ENCODE data around the gene KLC3. TPM values are rescaled to one million over a fixed set of nuclear protein-coding genes. Genes with fewer than 3 reads are reported as not detected.

The KLC3 gene
- total RNA-seq, 1 experiment from 2014 or later, result 4.8 TPM

DNA sequence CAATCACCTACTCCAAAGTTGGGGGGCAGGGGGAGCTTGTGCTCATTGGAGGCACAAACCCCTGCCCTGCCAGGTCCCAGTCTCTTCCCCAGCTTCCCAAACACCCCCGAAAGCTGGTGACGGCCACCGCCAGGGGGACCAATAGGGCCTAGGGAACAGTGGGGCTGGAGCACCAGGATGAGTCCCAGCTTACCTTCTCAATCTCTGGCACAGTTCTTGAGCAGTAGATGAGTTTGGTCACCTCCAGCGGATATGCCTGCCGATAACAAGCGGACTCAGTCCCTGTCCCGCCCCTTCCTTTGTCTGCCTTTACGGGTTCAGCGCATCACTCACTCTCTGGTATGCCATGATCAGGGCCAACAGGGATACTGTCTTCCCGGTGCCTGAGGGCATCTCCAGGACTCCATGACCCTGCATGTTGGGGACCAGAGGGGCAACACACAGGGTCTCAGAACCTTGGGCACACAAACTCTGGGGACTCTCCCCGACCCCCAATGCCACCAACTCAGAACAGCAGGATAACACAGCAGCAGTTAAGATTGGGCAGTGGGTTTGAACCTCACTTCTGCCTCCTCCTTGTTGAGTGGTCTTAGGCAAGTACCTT lies 28.3 kb downstream of the KLC3 start:
- Mint-ChIP-seq H3K9me3 (no peaks in the 10 kb centered on the region), H3K4me3 (peak overlapping the region; percentile 60 to 79), H3K27ac (peak overlapping the region in 2 of 3 experiments; percentile 75 to 81; a peak in 4 of 7 replicates), H3K36me3 (ENCODE audit: insufficient read depth in 1 of 3, low read depth in 3 of 3) (peaks cover 16 to 29% (median 28%) of the 10 kb centered on the region in 3 experiments; a peak in 6 of 7 replicates), H3K27me3 (ENCODE audit: low read depth) (no peaks in the 10 kb centered on the region), H3K4me1 (peaks cover 7 to 16% of the 10 kb centered on the region in 2 experiments)
- Histone ChIP-seq H2BK20ac (ENCODE audit: low read depth, low read length, poor library complexity, severe bottlenecking) (no peak overlapping the region), H2BK15ac (ENCODE audit: low read depth, low read length) (no peak overlapping the region), H2BK120ac (ENCODE audit: low read depth, low read length, poor library complexity, severe bottlenecking) (no peak overlapping the region), H3K4ac (ENCODE audit: low read depth, low read length) (no peak overlapping the region), H3K4me1 (ENCODE audit: insufficient read depth, low read length) (peaks cover 4% of the 10 kb centered on the region; the same call in 1 of the 2 replicates), H4K20me1 (ENCODE audit: control insufficient read depth, insufficient read depth, insufficient read length) (no peaks in the 10 kb centered on the region), H3K4me2 (ENCODE audit: insufficient read depth, insufficient read length, low read length) (peak overlapping the region; percentile 6), H4K91ac (ENCODE audit: insufficient read length, low read depth, low read length) (no peak overlapping the region), H3K23me2 (ENCODE audit: insufficient read length, low read depth, low read length, poor library complexity, severe bottlenecking) (no peaks in the 10 kb centered on the region), H3K27ac (ENCODE audit: insufficient read length, low read depth, low read length) (no peak overlapping the region), H4K5ac (ENCODE audit: insufficient read length, low read depth, low read length) (no peak overlapping the region), H3K18ac (ENCODE audit: insufficient read length, low read depth, low read length) (no peak overlapping the region), H3K79me1 (ENCODE audit: insufficient read depth, low read depth, low read length, poor library complexity, severe bottlenecking) (peaks cover 3% of the 10 kb centered on the region), H3T11ph (ENCODE audit: low read length) (no peak overlapping the region), H3K27me3 (ENCODE audit: insufficient read depth, low read length) (no peaks in the 10 kb centered on the region), H3K23ac (ENCODE audit: insufficient read length, low read depth, low read length) (no peak overlapping the region), H3K79me2 (ENCODE audit: insufficient read depth, low read length) (no peaks in the 10 kb centered on the region; the same call in 1 of the 2 replicates), H2AK5ac (ENCODE audit: insufficient read length, low read length) (no peak overlapping the region), H3K9me3 (ENCODE audit: control insufficient read depth, low read depth, low read length) (no peaks in the 10 kb centered on the region), H2BK12ac (ENCODE audit: insufficient read length, low read depth, low read length) (no peak overlapping the region), H3K9ac (ENCODE audit: extremely low read depth, insufficient read length, low read length) (no peak overlapping the region), H2BK5ac (ENCODE audit: insufficient read length, low read length) (no peak overlapping the region), H4K8ac (replicated peaks; ENCODE audit: insufficient read length, low read depth, low read length) (no peak overlapping the region), H3K14ac (ENCODE audit: insufficient read depth, low read length) (no peak overlapping the region; the same call in 1 of the 2 replicates), H3K56ac (ENCODE audit: insufficient read length, low read depth, low read length) (no peak overlapping the region), H2AFZ (ENCODE audit: low read length) (no peak overlapping the region)
- peak; percentile 57 for DNase-seq
- TF ChIP-seq CTCF (conservative IDR thresholded peaks at IDR 0.05), result peak; percentile 34; the same call in 2 of the 3 replicates
- WGBS (ENCODE audit: extremely low coverage, insufficient read length, low lambda C conversion rate), result no CpG with 5 or more reads among the region's 11 CpGs

All from H9 (cell line).